Testis (tissue), 2 donors: ENCODE data around the gene SFXN2.

Experiments
- POLR2A ChIP-seq: fragments of 450-650 bp; IDR thresholded peaks from one replicate; pipeline ENCODE4 v1.6.1; 2017; ENCODE audit warnings: antibody characterized with exemption, mild to moderate bottlenecking, moderate library complexity
- TF ChIP-seq, protein P1 (sequence below), 3 experiments: fragments of 450-650 bp in 2 of 3; fragments of 200-600 bp in 1 of 3; sonication (generic) in 1 of 3; IDR thresholded peaks; one replicate each; pipeline ENCODE4 v1.5.1; 2016 to 2019; ENCODE audit warnings: antibody characterized with exemption in 3 of 3, mild to moderate bottlenecking in 2 of 3, moderate library complexity in 1 of 3

- TF ChIP-seq, protein P1, sequence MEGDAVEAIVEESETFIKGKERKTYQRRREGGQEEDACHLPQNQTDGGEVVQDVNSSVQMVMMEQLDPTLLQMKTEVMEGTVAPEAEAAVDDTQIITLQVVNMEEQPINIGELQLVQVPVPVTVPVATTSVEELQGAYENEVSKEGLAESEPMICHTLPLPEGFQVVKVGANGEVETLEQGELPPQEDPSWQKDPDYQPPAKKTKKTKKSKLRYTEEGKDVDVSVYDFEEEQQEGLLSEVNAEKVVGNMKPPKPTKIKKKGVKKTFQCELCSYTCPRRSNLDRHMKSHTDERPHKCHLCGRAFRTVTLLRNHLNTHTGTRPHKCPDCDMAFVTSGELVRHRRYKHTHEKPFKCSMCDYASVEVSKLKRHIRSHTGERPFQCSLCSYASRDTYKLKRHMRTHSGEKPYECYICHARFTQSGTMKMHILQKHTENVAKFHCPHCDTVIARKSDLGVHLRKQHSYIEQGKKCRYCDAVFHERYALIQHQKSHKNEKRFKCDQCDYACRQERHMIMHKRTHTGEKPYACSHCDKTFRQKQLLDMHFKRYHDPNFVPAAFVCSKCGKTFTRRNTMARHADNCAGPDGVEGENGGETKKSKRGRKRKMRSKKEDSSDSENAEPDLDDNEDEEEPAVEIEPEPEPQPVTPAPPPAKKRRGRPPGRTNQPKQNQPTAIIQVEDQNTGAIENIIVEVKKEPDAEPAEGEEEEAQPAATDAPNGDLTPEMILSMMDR (IDR thresholded peaks at IDR 0.05): no peak
- no peak for TF ChIP-seq POLR2A
Observed at GRCh38 chr10:102710609-102711008, 3.8 kb upstream of the SFXN2 start.
